HG03095 (cell line): Measurements from ENCODE around the gene GPR61.

Experiments used
- ATAC-seq: cut with Tn5 transposase; IDR thresholded peaks from one replicate; pipeline ENCODE4 v1.9.1; 2021; ENCODE audit warnings: moderate library complexity; ENCODE audit not compliant: unreplicated experiment

The GPR61 gene

GRCh38 chr1:109567877-109568672 lies 28.4 kb downstream of the GPR61 start:
- no peak for ATAC-seq

GRCh38 chr1:109569323-109569722 lies 29.7 kb downstream of the GPR61 start:
- ATAC-seq, result no peak

GRCh38 chr1:109570414-109570813 lies 30.7 kb downstream of the GPR61 start:
- no peak for ATAC-seq

- no peak for ATAC-seq
Measured at GRCh38 chr1:109573785-109574184, 34.1 kb downstream of the GPR61 start.

- ATAC-seq, result no peak
Measured at GRCh38 chr1:109578947-109579443, 39.3 kb downstream of the GPR61 start.

- ATAC-seq, result no peak
Measured at GRCh38 chr1:109579491-109579890, 39.8 kb downstream of the GPR61 start.

GRCh38 chr1:109582021-109582420 lies 42.3 kb downstream of the GPR61 start:
- no peak for ATAC-seq

GRCh38 chr1:109584766-109585165 lies 45.1 kb downstream of the GPR61 start:
- no peak for ATAC-seq

GRCh38 chr1:109586055-109586454 lies 46.4 kb downstream of the GPR61 start:
- no peak for ATAC-seq

GRCh38 chr1:109589177-109589576 lies 49.5 kb downstream of the GPR61 start:
- ATAC-seq, result no peak

- ATAC-seq, result no peak
Measured at GRCh38 chr1:109589679-109590078, 50.0 kb downstream of the GPR61 start.

GRCh38 chr1:109592916-109593315 lies 53.2 kb downstream of the GPR61 start:
- no peak for ATAC-seq

- no peak for ATAC-seq
Measured at GRCh38 chr1:109595531-109595930, 55.9 kb downstream of the GPR61 start.
